ENCODE data around the gene SMIM41.
A peak's percentile ranks its signal among the peaks of the same experiment; 100 is the strongest.

The SMIM41 gene

DNA sequence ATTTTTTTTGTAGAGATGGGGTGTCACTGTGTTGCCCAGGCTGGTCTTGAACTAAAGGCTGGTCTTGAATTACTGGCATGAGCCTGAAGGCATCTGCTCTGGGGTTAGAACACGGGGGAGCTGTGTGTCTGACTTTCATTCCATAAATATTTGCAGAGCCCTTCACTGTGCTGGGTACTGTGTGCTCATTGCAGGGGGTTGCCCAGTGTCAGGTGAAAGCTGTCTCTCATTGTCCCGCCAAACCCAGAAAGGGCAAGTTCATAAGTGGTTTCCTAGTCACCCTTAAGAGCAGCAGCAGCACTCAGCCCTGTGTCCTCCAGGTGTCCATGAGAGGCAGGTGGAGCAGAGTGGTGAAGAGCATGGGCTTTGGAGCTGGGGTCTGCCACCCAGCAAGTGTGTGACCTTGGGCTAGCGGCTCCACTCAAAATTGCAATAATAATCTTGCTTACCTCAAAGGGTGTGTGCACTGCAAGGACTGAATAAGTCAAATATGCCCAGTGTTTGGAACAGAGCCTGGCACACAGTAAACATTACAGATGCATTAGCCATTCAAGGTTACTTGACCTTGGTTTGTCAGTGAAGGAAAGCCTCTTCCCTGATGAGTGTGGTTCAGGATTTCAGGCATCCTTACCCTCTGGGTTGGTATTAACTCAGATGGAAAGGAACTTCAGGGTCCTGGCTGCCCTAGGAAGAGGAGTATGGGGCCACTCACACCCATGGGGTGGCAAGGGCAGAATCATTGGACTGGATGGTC is 4.4 kb upstream of the SMIM41 start:
- H3K9ac ChIP-seq, result 0 out of 2 replicates have a peak overlapping the region, but pooled peaks have one; percentile 56
- peak overlapping the region; percentile 97 for H3K4me2 ChIP-seq
- H3K27me3 ChIP-seq, result no peaks in the 10 kb centered on the region
- H3K27ac ChIP-seq, result peak overlapping the region; percentile 62; the same call in 1 of the 2 replicates
- H3K4me3 ChIP-seq, result no peak overlapping the region
- peaks cover 96% of the 10 kb centered on the region for H4K20me1 ChIP-seq
- H3K36me3 ChIP-seq, result peaks cover 77% of the 10 kb centered on the region
- no peaks in the 10 kb centered on the region for H3K9me3 ChIP-seq
- H3K4me1 ChIP-seq, result peaks cover 83% of the 10 kb centered on the region
- no peak for TF ChIP-seq Cebpa-rat (IDR thresholded peaks at IDR 0.05)

DNA sequence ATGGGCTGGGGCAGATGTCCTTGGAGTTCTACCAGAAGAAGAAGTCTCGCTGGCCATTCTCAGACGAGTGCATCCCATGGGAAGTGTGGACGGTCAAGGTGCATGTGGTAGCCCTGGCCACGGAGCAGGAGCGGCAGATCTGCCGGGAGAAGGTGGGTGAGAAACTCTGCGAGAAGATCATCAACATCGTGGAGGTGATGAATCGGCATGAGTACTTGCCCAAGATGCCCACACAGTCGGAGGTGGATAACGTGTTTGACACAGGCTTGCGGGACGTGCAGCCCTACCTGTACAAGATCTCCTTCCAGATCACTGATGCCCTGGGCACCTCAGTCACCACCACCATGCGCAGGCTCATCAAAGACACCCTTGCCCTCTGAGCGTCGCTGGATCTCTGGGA is 2.7 kb upstream of the SMIM41 start:
- Histone ChIP-seq H3K4me3 (no peak overlapping the region), H3K36me3 (peaks cover 76% of the 10 kb centered on the region), H3K27me3 (no peaks in the 10 kb centered on the region), H3K4me2 (no peak overlapping the region), H4K20me1 (peaks cover 80% of the 10 kb centered on the region), H3K27ac (no peak overlapping the region), H3K9me3 (no peaks in the 10 kb centered on the region), H3K9ac (no peak overlapping the region), H3K4me1 (peaks cover 86% of the 10 kb centered on the region)
- no peak for TF ChIP-seq Cebpa-rat (IDR thresholded peaks at IDR 0.05)

DNA sequence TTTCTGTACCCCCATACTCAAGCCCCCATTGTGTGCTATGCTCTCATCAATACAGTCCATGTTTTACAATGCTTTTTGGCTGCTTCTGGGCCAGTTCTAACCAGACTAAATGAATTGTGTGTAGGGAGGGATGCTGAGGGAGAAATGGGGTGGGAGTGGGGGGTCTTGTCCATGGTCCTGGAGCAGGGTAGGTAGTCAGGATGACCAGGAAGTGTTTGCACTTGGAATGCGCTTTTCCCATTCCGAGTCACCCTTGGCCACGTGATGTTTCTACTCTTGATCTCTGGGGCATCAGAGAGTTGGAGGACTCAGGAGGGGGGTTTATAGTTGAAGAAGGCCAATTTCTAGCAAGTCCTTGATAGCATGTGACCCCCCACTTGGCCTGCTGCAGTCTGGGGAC is 1.2 kb upstream of the SMIM41 start:
- Histone ChIP-seq H3K27me3 (no peaks in the 10 kb centered on the region), H3K9me3 (no peaks in the 10 kb centered on the region), H3K36me3 (peaks cover 61% of the 10 kb centered on the region), H3K4me1 (peaks cover 86% of the 10 kb centered on the region), H3K9ac (no peak overlapping the region), H4K20me1 (peaks cover 65% of the 10 kb centered on the region), H3K4me2 (no peak overlapping the region), H3K27ac (0 out of 2 replicates have a peak overlapping the region, but pooled peaks have one; percentile 25), H3K4me3 (no peak overlapping the region)
- TF ChIP-seq Cebpa-rat (IDR thresholded peaks at IDR 0.05), result no peak

DNA sequence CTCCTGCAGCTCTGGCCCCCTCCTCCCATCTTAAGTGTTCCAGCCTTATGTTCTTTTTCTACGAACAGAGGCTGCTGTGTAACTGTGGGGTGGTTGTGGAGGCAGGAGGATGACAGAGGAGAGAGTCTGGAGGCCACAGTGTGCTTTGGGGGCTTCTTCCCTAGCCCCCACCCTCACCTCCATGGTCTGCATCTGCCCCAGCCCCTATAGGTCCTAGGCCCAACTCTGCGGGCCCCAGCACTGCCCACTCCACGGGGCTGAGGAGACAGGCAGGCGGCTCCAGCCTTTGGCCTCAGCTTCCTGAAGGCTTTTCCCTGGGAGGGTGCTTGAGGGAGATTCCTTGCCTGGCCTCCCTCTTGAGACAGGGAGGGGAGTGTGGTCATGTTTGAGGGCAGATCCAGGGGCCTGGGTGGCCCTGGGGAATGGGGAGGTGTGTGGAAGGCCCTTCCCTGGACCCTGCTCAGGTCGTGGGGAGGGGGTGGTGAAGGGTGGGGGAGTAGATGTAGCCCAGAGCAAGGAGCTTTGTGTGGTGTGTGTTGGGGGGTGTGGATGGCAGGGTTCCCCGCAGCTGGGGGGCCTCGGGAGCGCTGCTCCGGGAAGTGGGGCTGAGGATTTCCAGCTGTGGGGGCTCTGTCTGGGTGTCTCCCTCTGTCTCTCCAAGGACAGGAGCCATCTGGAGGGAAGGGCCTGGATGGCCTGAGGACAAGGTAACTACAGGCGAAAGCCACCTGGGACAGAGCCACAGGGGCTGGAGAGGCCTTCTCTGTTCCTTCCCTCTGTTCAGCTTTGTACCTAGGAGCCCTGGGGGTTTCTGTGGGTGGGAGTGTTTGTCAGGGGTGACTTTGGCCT is 1.1 kb downstream of the SMIM41 start:
- peaks cover 42% of the 10 kb centered on the region for H4K20me1 ChIP-seq
- peak overlapping the region; percentile 68 for H3K9ac ChIP-seq

DNA sequence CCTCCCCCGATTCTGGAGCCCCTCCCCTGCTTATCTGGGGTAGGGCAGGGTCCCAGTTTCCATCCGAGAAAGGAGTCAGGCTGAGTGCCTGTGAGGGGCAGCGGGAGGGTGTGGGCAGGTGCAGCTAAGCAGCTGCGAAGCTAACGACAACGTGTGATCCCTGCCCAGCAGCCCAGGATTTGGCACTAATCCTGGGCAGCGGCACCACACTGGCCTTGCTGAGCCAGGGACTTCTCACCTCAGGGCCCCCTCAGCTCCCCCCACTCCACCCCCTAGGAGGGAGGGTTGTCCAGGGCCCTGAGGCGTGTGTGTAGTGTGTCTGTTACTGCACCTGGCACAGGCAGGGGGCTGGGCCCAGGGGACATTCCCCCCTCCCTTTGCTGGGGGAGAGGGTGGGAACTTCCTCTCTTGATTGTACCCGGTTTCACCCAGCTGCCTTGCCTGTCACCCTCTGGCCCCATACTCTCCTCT is 1.8 kb downstream of the SMIM41 start:
- peak overlapping the region; percentile 85 for H3K4me2 ChIP-seq
- H3K9ac ChIP-seq, result peak overlapping the region; percentile 68
- peak overlapping the region; percentile 42 for H3K4me3 ChIP-seq
- no peak for TF ChIP-seq Cebpa-rat (IDR thresholded peaks at IDR 0.05)
- H3K27me3 ChIP-seq, result no peaks in the 10 kb centered on the region
- H3K27ac ChIP-seq, result peak overlapping the region; percentile 85
- H3K36me3 ChIP-seq, result peaks cover 38% of the 10 kb centered on the region
- H3K9me3 ChIP-seq, result no peaks in the 10 kb centered on the region
- peaks cover 35% of the 10 kb centered on the region for H4K20me1 ChIP-seq
- peaks cover 77% of the 10 kb centered on the region for H3K4me1 ChIP-seq

More for the DNA sequence above, 1.1 kb downstream of the SMIM41 start:
- Histone ChIP-seq H3K4me3 (no peak overlapping the region; the same call in 1 of the 2 replicates), H3K4me2 (peak overlapping the region; percentile 85), H3K4me1 (peaks cover 84% of the 10 kb centered on the region), H3K9me3 (no peaks in the 10 kb centered on the region), H3K27ac (peak overlapping the region; percentile 85), H3K27me3 (no peaks in the 10 kb centered on the region), H3K36me3 (peaks cover 45% of the 10 kb centered on the region)
- no peak for TF ChIP-seq Cebpa-rat (IDR thresholded peaks at IDR 0.05)

DNA sequence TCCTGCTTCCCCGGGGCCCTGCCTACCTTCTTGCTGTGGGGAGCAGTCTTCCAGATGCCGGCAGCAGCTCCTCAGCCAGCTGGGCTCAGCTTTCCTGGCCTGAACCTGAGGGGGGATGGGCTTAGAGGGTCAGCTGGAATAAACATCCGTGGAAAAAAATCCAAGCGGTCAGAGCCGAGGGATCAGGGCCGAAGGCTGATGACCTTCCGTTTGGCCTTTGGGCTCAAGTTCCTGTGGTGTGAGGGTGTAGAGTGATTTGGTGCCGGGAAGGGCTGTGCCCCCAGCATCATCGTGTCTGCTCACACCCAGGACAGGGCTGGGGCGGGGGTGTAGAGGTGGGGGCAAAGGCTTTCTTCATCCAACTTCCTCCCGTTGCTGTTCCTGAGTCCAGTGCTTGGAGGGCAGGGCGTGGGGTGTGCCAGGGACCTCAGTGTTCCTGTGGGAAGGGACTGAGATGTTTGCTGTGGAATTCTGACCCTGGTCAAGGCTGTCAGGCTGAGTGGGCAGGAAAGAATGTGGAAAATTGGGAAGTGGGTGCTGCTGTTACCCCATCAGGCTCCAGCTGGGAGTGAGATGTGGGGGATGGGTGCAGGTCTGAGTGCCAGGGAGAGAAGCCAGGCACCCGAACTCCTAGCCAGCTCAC is 2.6 kb downstream of the SMIM41 start:
- peak overlapping the region; percentile 85 for H3K27ac ChIP-seq
- H3K4me1 ChIP-seq, result peaks cover 78% of the 10 kb centered on the region
- peak overlapping the region; percentile 68 for H3K9ac ChIP-seq
- H3K4me2 ChIP-seq, result peak overlapping the region; percentile 85
- no peak for TF ChIP-seq Cebpa-rat (IDR thresholded peaks at IDR 0.05)
- H3K36me3 ChIP-seq, result peaks cover 29% of the 10 kb centered on the region
- peaks cover 27% of the 10 kb centered on the region for H4K20me1 ChIP-seq
- H3K9me3 ChIP-seq, result no peaks in the 10 kb centered on the region
- H3K27me3 ChIP-seq, result no peaks in the 10 kb centered on the region
- peak overlapping the region; percentile 42 for H3K4me3 ChIP-seq

DNA sequence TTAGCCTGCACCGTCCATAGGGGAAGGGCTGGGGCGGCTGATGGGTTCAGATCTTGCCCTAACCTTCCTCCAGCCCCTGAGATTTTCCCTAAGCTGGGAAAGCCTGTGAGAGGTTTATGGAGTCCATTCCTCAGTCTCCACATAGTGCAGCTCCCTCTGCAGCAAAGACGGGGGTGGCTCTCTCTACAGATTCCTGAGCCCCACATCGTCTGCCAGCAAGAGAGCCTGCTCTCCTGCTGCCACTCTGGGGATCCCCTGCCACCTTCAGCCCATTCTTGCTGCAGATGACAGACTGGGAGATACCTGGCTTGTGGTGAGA is 3.1 kb downstream of the SMIM41 start:
- Histone ChIP-seq H3K36me3 (peaks cover 26% of the 10 kb centered on the region), H3K4me2 (peak overlapping the region; percentile 85), H3K4me1 (peaks cover 82% of the 10 kb centered on the region), H3K9me3 (no peaks in the 10 kb centered on the region), H3K9ac (0 out of 2 replicates have a peak overlapping the region, but pooled peaks have one; percentile 68), H3K27me3 (no peaks in the 10 kb centered on the region), H3K4me3 (no peak overlapping the region; the same call in 1 of the 2 replicates), H4K20me1 (peaks cover 25% of the 10 kb centered on the region), H3K27ac (peak overlapping the region; percentile 85)
- no peak for TF ChIP-seq Cebpa-rat (IDR thresholded peaks at IDR 0.05)

DNA sequence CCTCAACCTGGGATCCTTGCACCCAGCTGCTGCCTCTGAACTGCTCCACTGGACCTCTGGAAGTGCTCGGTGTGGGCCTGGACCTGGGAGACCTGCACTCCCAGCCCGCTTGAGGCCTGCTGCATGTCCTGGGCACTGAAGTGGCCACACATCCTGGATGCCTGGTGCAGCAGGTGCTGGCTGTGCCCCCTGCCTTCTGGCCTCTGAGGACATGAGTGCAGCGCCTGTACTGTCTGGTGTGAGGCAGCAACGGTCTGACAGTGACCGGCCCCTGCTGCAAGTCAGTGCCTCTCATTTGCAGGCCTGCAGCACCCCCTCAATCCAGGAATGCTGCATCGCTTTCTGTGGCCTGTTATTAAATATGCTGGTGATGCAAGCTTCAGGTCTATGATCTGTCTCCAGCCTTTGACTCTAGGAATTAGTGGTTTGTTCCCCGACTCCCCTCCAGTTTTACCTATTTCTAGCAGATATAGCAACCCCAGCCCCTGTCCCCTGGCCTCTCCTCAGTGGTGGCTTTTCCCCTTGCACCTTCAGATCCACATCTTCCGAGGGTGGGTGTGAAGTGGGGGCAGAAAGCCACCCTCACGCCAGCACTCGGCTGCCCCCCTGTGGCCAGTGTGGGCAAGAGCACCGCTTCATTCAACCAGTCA is 3.6 kb downstream of the SMIM41 start:
- H3K36me3 ChIP-seq, result peaks cover 21% of the 10 kb centered on the region
- no peak overlapping the region for H3K9ac ChIP-seq
- peaks cover 87% of the 10 kb centered on the region for H3K4me1 ChIP-seq
- peaks cover 21% of the 10 kb centered on the region for H4K20me1 ChIP-seq
- H3K27ac ChIP-seq, result peak overlapping the region; percentile 85
- no peaks in the 10 kb centered on the region for H3K9me3 ChIP-seq
- no peak overlapping the region for H3K4me3 ChIP-seq
- TF ChIP-seq Cebpa-rat (IDR thresholded peaks at IDR 0.05), result no peak
- H3K27me3 ChIP-seq, result no peaks in the 10 kb centered on the region
- peak overlapping the region; percentile 85 for H3K4me2 ChIP-seq

DNA sequence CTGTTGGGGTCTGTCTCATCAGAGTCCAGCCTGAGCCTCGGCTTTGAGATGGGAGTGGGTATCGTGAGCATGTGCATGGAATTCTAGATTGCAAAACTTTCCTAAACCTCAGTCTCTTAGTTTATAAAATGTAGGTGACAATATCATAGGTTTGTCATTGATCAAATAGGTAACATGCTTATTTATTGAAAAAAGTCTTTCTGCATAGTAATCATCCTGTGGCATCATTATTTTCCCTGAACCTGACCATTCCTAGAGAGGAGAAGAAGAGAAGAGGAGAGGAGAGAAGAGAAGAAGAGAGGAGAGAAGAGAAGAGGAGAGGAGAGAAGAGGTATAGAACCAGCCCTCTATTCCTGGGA is 4.1 kb downstream of the SMIM41 start:
- Histone ChIP-seq H3K4me2 (peak overlapping the region; percentile 85; the same call in 1 of the 2 replicates), H4K20me1 (peaks cover 16% of the 10 kb centered on the region), H3K4me3 (no peak overlapping the region), H3K27ac (no peak overlapping the region), H3K9me3 (no peaks in the 10 kb centered on the region), H3K4me1 (peaks cover 87% of the 10 kb centered on the region), H3K36me3 (peaks cover 16% of the 10 kb centered on the region), H3K9ac (no peak overlapping the region), H3K27me3 (no peaks in the 10 kb centered on the region)
- TF ChIP-seq Cebpa-rat (IDR thresholded peaks at IDR 0.05), result no peak

Data from BLaER1 (cell line).